K562 (cell line): Measurements from ENCODE around the gene THBS1. TPM values are rescaled to one million over a fixed set of nuclear protein-coding genes. Genes with fewer than 3 reads are reported as not detected.

ENCODE experiments used
- ATAC-seq: fragments of 200-7000 bp; cut with Tn5 transposase; 3 replicates; pipeline ENCODE4 v1.9.1; 2020; ENCODE audit warnings: moderate library complexity
- BruUV-seq: library from RNA; stranded (reverse); fragments of 400-500 nt; replicated peaks from 2 replicates; lab custom pipeline; 2021; lab: Mats Ljungman, UMichigan
- CTCF ChIA-PET: fragments of 300-600 bp; formaldehyde crosslinking; extraction: SDS; loops from one replicate; lab custom pipeline; 2021; ENCODE audit warnings: low intra/inter-chr PET ratio; lab: Yijun Ruan, JAX
- POLR2A ChIA-PET: fragments of 300-600, 350-650 bp; sonication (Branson Sonifier 250); formaldehyde crosslinking; extraction: SDS; loops from one replicate; lab custom pipeline; 2021; ENCODE audit warnings: antibody characterized with exemption, inconsistent platforms; lab: Yijun Ruan, JAX
- DNase-seq, 4 experiments: peaks; one replicate each; pipeline versions ENCODE4 v3.0.0 to v3.0.0-alpha.2; 2011 to 2018; ENCODE audit warnings: low spot score in 3 of 4, mixed read lengths in 3 of 4; ENCODE audit errors: extremely low read depth in 1 of 4
- FAIRE-seq: peaks from 2 replicates; lab custom pipeline; 2011; peaks lifted over from hg19 to GRCh38; lab: Jason Lieb, UNC
- H2AFZ ChIP-seq: 2 replicates; pipeline ENCODE4 v1.6.0; 2011; ENCODE audit warnings: low read depth, low read length, control low read depth, inconsistent platforms
- H3K27ac ChIP-seq: fragments of 200-600 bp; 3 replicates; pipeline ENCODE4 v1.8.0; 2011; ENCODE audit warnings: low read depth, mild to moderate bottlenecking, control low read depth, inconsistent platforms, low read length, moderate library complexity, mixed read lengths; ENCODE audit errors: extremely low read depth
- H3K27me3 ChIP-seq, 2 experiments: fragments of 300-600 bp in 1 of 2; 2 replicates in 1 of 2; 3 replicates in 1 of 2; pipeline versions ENCODE4 v1.6.0 to v1.8.0; 2011; ENCODE audit warnings: inconsistent platforms in 2 of 2, low read length in 2 of 2, mild to moderate bottlenecking in 1 of 2, mixed read lengths in 1 of 2, moderate library complexity in 1 of 2; ENCODE audit not compliant: control insufficient read depth in 2 of 2, insufficient read depth in 2 of 2
- H3K36me3 ChIP-seq: fragments of 300-600 bp; 3 replicates; pipeline ENCODE4 v1.8.0; 2011; ENCODE audit warnings: mild to moderate bottlenecking, low read length, inconsistent platforms; ENCODE audit not compliant: control insufficient read depth, insufficient read depth
- H3K4me1 ChIP-seq, 2 experiments: fragments of 200-600 bp in 1 of 2; replicated peaks in 1 of 2; 2 replicates in 1 of 2; 3 replicates in 1 of 2; pipeline versions ENCODE4 v1.5.1 to v1.8.0; 2011; ENCODE audit warnings: inconsistent platforms in 2 of 2, low read length in 2 of 2, mild to moderate bottlenecking in 1 of 2, mixed read lengths in 1 of 2, moderate library complexity in 1 of 2; ENCODE audit not compliant: control insufficient read depth in 2 of 2, insufficient read depth in 2 of 2
- H3K4me2 ChIP-seq: 2 replicates; pipeline ENCODE4 v1.6.1; 2011; ENCODE audit warnings: low read length, control low read depth, inconsistent platforms, mixed read lengths; ENCODE audit not compliant: insufficient read depth
- H3K4me3 ChIP-seq: fragments of 200-600 bp; sonication (generic), shearing (Covaris generic); 2 replicates; pipeline ENCODE4 v1.5.1; 2016; ENCODE audit warnings: control low read depth, inconsistent platforms
- H3K79me2 ChIP-seq: fragments of 200-600 bp; 3 replicates; pipeline ENCODE4 v1.8.0; 2011; ENCODE audit warnings: low read length, inconsistent platforms; ENCODE audit not compliant: control insufficient read depth, insufficient read depth
- H3K9ac ChIP-seq, 2 experiments: 2 replicates each; pipeline versions ENCODE4 v1.6.0 to v1.6.1; 2011; ENCODE audit warnings: low read depth in 2 of 2, low read length in 2 of 2, control low read depth in 1 of 2, inconsistent platforms in 1 of 2, mild to moderate bottlenecking in 1 of 2, mixed read lengths in 1 of 2; ENCODE audit not compliant: insufficient read depth in 1 of 2
- H3K9me1 ChIP-seq: one replicate; pipeline ENCODE4 v1.6.0; 2011; ENCODE audit warnings: inconsistent platforms, mild to moderate bottlenecking, low read length, moderate library complexity; ENCODE audit not compliant: control insufficient read depth, insufficient read depth
- H3K9me3 ChIP-seq: replicated peaks from 2 replicates; pipeline ENCODE4 v1.5.1; 2011; ENCODE audit warnings: low read depth, low read length, inconsistent platforms; ENCODE audit not compliant: control insufficient read depth, insufficient read depth
- H4K20me1 ChIP-seq: replicated peaks from 2 replicates; pipeline ENCODE4 v1.6.1; 2011; ENCODE audit warnings: low read length, inconsistent platforms, mixed read lengths; ENCODE audit not compliant: control insufficient read depth, insufficient read depth
- BCL6 ChIP-seq: fragments of 250-450 bp; sonication (Bioruptor Pico); IDR thresholded peaks from 2 replicates; pipeline ENCODE4 v1.4.0; 2020
- BRD9 ChIP-seq: fragments of 450-650 bp; IDR thresholded peaks from 2 replicates; pipeline ENCODE4 v1.6.1; 2018; ENCODE audit warnings: low read depth; ENCODE audit not compliant: partially characterized antibody
- CREB5 ChIP-seq: fragments of 250-450 bp; sonication (Bioruptor Pico); IDR thresholded peaks from 2 replicates; pipeline ENCODE4 v1.5.0; 2020; ENCODE audit warnings: mild to moderate bottlenecking
- HDAC1 ChIP-seq, 2 experiments: fragments of 450-650 bp; IDR thresholded peaks; 2 replicates each; pipeline ENCODE4 v1.6.1; 2016 to 2017; ENCODE audit warnings: inconsistent platforms in 1 of 2, mild to moderate bottlenecking in 1 of 2, moderate library complexity in 1 of 2
- KDM4B ChIP-seq, 2 experiments: fragments of 450-650 bp in 1 of 2; sonication (generic) in 1 of 2; IDR thresholded peaks; 2 replicates each; pipeline ENCODE4 v1.6.1; 2016 to 2017; ENCODE audit warnings: borderline replicate concordance in 2 of 2, antibody characterized with exemption in 1 of 2, low read depth in 1 of 2, mild to moderate bottlenecking in 1 of 2
- MAX ChIP-seq: sonication (generic); formaldehyde crosslinking; IDR thresholded peaks from 2 replicates; pipeline ENCODE4 v1.9.0; 2022; ENCODE audit warnings: mild to moderate bottlenecking, missing genetic modification reagents
- NEUROD1 ChIP-seq: fragments of 150-350 bp; IDR thresholded peaks from 2 replicates; pipeline ENCODE4 v1.6.1; 2014; ENCODE audit warnings: borderline replicate concordance, low read length, low read depth; ENCODE audit not compliant: partially characterized antibody
- NONO ChIP-seq, 2 experiments: fragments of 200-400 bp in 1 of 2; fragments of 450-650 bp in 1 of 2; formaldehyde crosslinking in 1 of 2; IDR thresholded peaks; 2 replicates each; pipeline ENCODE4 v1.6.1; 2017; ENCODE audit warnings: low read depth in 2 of 2, mild to moderate bottlenecking in 2 of 2, moderate library complexity in 2 of 2, low read length in 1 of 2
- RBM14 ChIP-seq: fragments of 200-400 bp; formaldehyde crosslinking; IDR thresholded peaks from 2 replicates; pipeline ENCODE4 v1.6.1; 2018; ENCODE audit warnings: low read depth, mild to moderate bottlenecking, low read length, moderate library complexity, borderline replicate concordance; ENCODE audit not compliant: insufficient read depth
- TAL1 ChIP-seq: fragments of 450-650 bp; IDR thresholded peaks from 2 replicates; pipeline ENCODE4 v1.6.1; 2016; ENCODE audit warnings: mild to moderate bottlenecking
- TCFL5 ChIP-seq: fragments of 250-450 bp; sonication (Bioruptor Pico); conservative IDR thresholded peaks from 2 replicates; pipeline ENCODE4 v1.6.1; 2021; ENCODE audit warnings: mild to moderate bottlenecking, moderate library complexity, matching md5 sums
- ZBTB34 ChIP-seq: fragments of 250-450 bp; sonication (Bioruptor Pico); IDR thresholded peaks from 2 replicates; pipeline ENCODE4 v1.8.0; 2021; ENCODE audit warnings: mild to moderate bottlenecking, moderate library complexity
- ZNF785 ChIP-seq: fragments of 250-450 bp; sonication (Bioruptor Pico); IDR thresholded peaks from 2 replicates; pipeline ENCODE4 v1.4.0; 2020; ENCODE audit warnings: mild to moderate bottlenecking
- in situ Hi-C: fragments of 300-500 bp; cut with MboI; formaldehyde crosslinking; loops from 4 replicates; pipeline ENCODE4 v1.15.0; 2018; ENCODE audit warnings: inconsistent platforms, mixed read lengths
- intact Hi-C: fragments of 100-400 bp; cut with micrococcal nuclease; formaldehyde crosslinking; loops from 2 replicates; pipeline ENCODE4 v1.14.2; 2022
- polyA plus RNA-seq, 8 experiments: library from polyadenylated mRNA; depleted of rRNA in 4 of 8; stranded (reverse) in 5 of 8; unstranded in 3 of 8; fragments of >200 nt; fragmentation: Nextera tagmentation in 2 of 8; fragmentation: Illumina TruSeq in 1 of 8; extraction: Ambion mirVana in 2 of 8; extraction: Trizol in 1 of 8; gene quantifications; 2 replicates each; pipeline versions ENCODE4 v1.2.1 to v1.2.3, GENCODE V29; 2011 to 2014; ENCODE audit warnings: inconsistent platforms in 1 of 8, missing spikeins in 1 of 8
- total RNA-seq, 7 experiments: library from RNA; depleted of rRNA in 6 of 7; stranded (reverse); fragments of >200 nt in 6 of 7; fragmentation: Illumina TruSeq in 2 of 7; extraction: Trizol in 2 of 7; gene quantifications; 2 replicates each; pipeline versions ENCODE4 v1.2.1 to v1.2.3, GENCODE V29; 2011 to 2021; ENCODE audit warnings: low replicate concordance in 1 of 7

THBS1 gene
- total and polyA plus RNA-seq, 9 of the 15 experiments (the other 6 are each of a cell fraction or from before 2014, with no cell fraction given) = 0.04 to 1.3 (median 0.40) TPM

- CTCF ChIA-PET = no interaction called here
- no peak for FAIRE-seq
Observed at GRCh38 chr15:39610665-39611064, 29.8 kb downstream of the THBS1 start.

More at GRCh38 chr15:39610665-39611064, 29.8 kb downstream of the THBS1 start:
- Histone ChIP-seq H3K9me1 (no peaks in the 10 kb centered on the region), H3K9me3 (no peaks in the 10 kb centered on the region), H4K20me1 (no peaks in the 10 kb centered on the region), H3K36me3 (no peaks in the 10 kb centered on the region), H3K9ac (no peak overlapping the region), H3K79me2 (no peaks in the 10 kb centered on the region), H3K27me3 (peaks cover 5 to 15% of the 10 kb centered on the region in 2 experiments; a peak in 2 of 5 replicates), H3K4me3 (no peak overlapping the region), H3K27ac (no peak overlapping the region), H3K4me1 (no peaks in the 10 kb centered on the region), H3K4me2 (no peak overlapping the region), H2AFZ (no peak overlapping the region)
- BruUV-seq = no TSS peak
- no peak for DNase-seq
- POLR2A ChIA-PET = no interaction called here
- TF ChIP-seq BRD9 = no peak
- no peak for TF ChIP-seq MAX
- TF ChIP-seq BCL6 (CRISPR knock-in tag) = no peak
- no peak for TF ChIP-seq TCFL5 (CRISPR knock-in tag)
- TF ChIP-seq ZNF785 (CRISPR knock-in tag) = no peak
- no peak for TF ChIP-seq TAL1
- no peak for TF ChIP-seq NEUROD1
- no peak for TF ChIP-seq CREB5 (CRISPR knock-in tag)
- TF ChIP-seq HDAC1 (IDR thresholded peaks at IDR 0.05) = no peak
- TF ChIP-seq RBM14 = no peak
- TF ChIP-seq KDM4B (IDR thresholded peaks at IDR 0.05; ENCODE audit: borderline replicate concordance in 2 of 2, low read depth in 1 of 2) = no peak
- TF ChIP-seq NONO (IDR thresholded peaks at IDR 0.05; ENCODE audit: low read depth in 2 of 2, low read length in 1 of 2) = no peak
- no peak for TF ChIP-seq ZBTB34 (CRISPR knock-in tag)
- intact Hi-C loops (no loop called here), in situ Hi-C loops (no loop called here)
- ATAC-seq = no peak
